Measurements from ENCODE around the gene HDAC4.

HDAC4 gene

DNA sequence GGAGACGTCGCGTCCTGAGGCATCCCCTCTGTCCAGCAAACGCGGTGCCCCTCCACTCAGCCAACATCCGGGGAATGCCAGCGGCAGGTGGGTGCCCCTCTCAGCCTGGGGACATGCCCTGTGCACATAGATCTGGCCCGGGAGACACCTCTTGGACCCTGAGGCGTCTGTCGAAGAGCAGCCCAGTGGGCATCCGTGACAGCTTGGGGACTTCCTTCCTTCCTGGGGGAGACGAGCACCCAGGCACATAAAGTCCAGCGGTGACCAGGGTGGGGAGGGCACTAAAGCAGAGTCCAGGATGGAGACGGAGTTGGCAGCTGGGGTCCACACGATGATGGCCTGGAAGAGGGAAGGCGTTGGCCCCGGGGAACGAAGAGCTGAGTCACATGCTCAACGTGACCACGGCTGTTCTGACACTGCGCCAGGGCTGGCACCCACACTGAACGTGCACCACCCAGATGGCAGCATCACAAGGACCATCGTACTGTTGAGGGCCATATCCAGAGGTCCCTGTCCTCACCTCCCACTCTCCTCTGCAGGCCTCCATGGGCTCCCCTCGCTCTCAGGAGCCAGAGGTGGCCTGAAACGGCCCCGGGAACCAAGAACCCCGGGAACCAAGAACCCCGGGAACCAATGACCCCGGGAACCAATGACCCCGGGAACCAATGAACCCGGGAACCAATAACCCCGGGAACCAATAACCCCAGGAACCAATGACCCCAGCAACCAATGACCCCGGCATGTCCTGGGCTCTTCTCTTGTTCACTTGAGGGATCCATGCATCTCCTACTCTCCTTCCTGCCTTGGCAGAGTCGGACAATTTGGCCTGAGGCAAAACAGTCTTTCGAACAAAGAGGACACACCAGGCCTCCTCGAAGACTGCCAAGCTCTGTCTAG is 22.6 kb downstream of the HDAC4 start:
- H3K27me3 ChIP-seq (ENCODE audit: insufficient read depth, low read length), result no peaks in the 10 kb centered on the region
- H3K36me3 ChIP-seq (ENCODE audit: insufficient read depth, low read depth, low read length), result peaks cover 4% of the 10 kb centered on the region; the same call in 1 of the 2 replicates
- no peak overlapping the region for H3K9ac ChIP-seq (ENCODE audit: low read depth, low read length)
- no peak overlapping the region for H3K27ac ChIP-seq (ENCODE audit: low read length)
- H3K9me3 ChIP-seq (ENCODE audit: insufficient read depth, low read depth, low read length), result no peaks in the 10 kb centered on the region
- H3K4me3 ChIP-seq (ENCODE audit: low read length), result no peak overlapping the region
- H3K4me1 ChIP-seq (ENCODE audit: insufficient read depth, low read length), result peaks cover 22% of the 10 kb centered on the region

DNA sequence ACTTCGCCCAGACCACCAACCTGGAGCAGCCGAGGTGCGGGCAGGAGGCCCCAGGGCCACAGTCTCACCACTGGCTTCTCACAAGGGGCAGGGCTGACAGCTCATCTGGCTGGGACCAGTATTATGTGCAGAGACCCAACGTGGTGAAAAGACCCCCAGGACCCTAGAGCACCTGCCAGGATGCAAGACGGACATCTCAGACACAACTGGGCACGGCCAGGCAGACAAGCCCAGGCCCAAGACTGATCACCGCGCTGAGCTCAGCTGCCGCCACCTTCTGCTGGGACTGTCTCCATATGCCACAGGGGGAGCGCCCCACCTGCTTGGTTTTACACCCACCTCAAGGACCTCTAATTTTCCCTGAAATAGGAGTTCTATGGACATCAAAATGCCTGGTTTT is 23.2 kb downstream of the HDAC4 start:
- Histone ChIP-seq H3K36me3 (ENCODE audit: insufficient read depth, low read depth, low read length) (peaks cover 4% of the 10 kb centered on the region; the same call in 1 of the 2 replicates), H3K4me1 (ENCODE audit: insufficient read depth, low read length) (peaks cover 22% of the 10 kb centered on the region), H3K9ac (ENCODE audit: low read depth, low read length) (no peak overlapping the region)

DNA sequence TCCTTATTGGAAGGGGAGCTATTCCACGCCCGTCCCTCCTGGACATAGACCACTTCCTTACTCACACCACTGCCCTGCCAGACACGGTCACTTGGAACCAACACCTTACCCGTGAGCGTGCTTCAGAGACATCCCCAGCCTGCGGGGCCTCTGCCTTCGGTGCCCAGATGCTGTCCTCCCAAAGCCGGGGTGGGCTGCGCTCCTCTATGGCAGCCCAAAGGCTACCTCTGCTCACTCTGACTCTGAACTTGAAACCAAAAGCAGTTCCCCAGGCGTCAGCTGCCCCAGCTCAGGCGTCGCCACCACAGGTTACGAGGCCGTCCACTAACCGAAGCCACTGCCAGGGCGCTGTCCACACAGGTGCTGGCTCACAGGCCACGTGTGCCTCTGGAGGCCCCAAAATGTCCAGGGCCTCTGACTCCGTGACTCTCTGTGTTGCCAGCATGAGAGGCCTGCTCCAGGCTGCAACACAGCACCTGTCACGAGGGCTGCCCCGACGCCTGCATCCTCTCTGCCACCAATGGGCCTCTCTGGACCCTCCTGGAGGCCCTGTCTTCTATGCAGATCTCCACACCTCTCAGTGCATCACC is 23.8 kb downstream of the HDAC4 start:
- Histone ChIP-seq H3K9me3 (ENCODE audit: insufficient read depth, low read depth, low read length) (no peaks in the 10 kb centered on the region), H3K9ac (ENCODE audit: low read depth, low read length) (no peak overlapping the region), H3K27me3 (ENCODE audit: insufficient read depth, low read length) (no peaks in the 10 kb centered on the region), H3K27ac (ENCODE audit: low read length) (no peak overlapping the region), H3K4me1 (ENCODE audit: insufficient read depth, low read length) (peaks cover 18% of the 10 kb centered on the region), H3K36me3 (ENCODE audit: insufficient read depth, low read depth, low read length) (peaks cover 4% of the 10 kb centered on the region; the same call in 1 of the 2 replicates), H3K4me3 (ENCODE audit: low read length) (no peak overlapping the region)

More for the DNA sequence above, 23.2 kb downstream of the HDAC4 start:
- Histone ChIP-seq H3K9me3 (ENCODE audit: insufficient read depth, low read depth, low read length) (no peaks in the 10 kb centered on the region), H3K4me3 (ENCODE audit: low read length) (no peak overlapping the region), H3K27me3 (ENCODE audit: insufficient read depth, low read length) (no peaks in the 10 kb centered on the region), H3K27ac (ENCODE audit: low read length) (no peak overlapping the region)

- no peaks in the 10 kb centered on the region for H3K9me3 ChIP-seq (ENCODE audit: insufficient read depth, low read depth, low read length)
- no peak overlapping the region for H3K27ac ChIP-seq (ENCODE audit: low read length)
- peaks cover 4% of the 10 kb centered on the region; the same call in 1 of the 2 replicates for H3K36me3 ChIP-seq (ENCODE audit: insufficient read depth, low read depth, low read length)
- peaks cover 11% of the 10 kb centered on the region for H3K4me1 ChIP-seq (ENCODE audit: insufficient read depth, low read length)
- no peaks in the 10 kb centered on the region for H3K27me3 ChIP-seq (ENCODE audit: insufficient read depth, low read length)
- H3K4me3 ChIP-seq (ENCODE audit: low read length), result no peak overlapping the region
- no peak overlapping the region for H3K9ac ChIP-seq (ENCODE audit: low read depth, low read length)
Observed at GRCh38 chr2:239376351-239376750, 24.5 kb downstream of the HDAC4 start.

DNA sequence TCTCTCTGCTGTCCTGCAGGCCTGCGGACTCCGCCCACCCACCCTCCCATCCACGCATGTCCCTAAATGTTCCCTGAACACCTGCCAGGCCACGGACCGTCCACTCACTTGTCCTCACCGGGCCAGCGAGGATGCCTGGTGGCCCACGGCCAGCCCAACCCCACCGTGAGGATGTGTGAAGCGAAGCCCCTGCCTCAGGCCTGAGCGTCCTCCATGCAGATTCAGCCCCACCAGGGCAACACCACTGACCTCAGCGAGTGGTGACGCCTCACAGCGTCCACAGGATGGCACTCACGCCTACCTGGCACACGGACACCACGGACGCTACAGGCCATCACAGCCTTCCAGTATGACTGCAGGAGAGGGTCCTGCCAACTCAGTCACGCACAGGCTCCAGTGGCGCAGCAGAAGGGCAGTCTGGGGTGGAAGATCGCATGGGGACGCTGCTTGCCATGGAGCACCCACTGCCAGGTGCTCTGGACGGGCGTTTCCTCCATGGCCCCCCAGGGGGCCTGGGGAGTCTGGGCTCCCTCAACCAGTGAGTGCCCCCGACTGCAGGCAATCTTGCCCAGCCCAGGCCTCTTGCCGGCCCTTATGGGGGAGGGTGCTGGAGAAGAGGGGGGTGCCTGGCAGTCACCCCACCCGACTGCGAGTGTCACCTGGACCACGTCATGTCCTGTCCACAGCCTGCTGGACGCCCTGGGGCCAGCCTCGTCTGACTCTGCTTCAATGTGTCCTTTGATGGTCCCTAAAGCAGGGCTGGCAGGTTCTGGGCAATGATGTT is 25.4 kb downstream of the HDAC4 start:
- Histone ChIP-seq H3K9me3 (ENCODE audit: insufficient read depth, low read depth, low read length) (no peaks in the 10 kb centered on the region), H3K4me3 (ENCODE audit: low read length) (no peak overlapping the region), H3K9ac (ENCODE audit: low read depth, low read length) (no peak overlapping the region), H3K36me3 (ENCODE audit: insufficient read depth, low read depth, low read length) (peaks cover 4% of the 10 kb centered on the region; the same call in 1 of the 2 replicates), H3K27ac (ENCODE audit: low read length) (no peak overlapping the region), H3K4me1 (ENCODE audit: insufficient read depth, low read length) (peaks cover 2% of the 10 kb centered on the region; the same call in 1 of the 2 replicates), H3K27me3 (ENCODE audit: insufficient read depth, low read length) (no peaks in the 10 kb centered on the region)

DNA sequence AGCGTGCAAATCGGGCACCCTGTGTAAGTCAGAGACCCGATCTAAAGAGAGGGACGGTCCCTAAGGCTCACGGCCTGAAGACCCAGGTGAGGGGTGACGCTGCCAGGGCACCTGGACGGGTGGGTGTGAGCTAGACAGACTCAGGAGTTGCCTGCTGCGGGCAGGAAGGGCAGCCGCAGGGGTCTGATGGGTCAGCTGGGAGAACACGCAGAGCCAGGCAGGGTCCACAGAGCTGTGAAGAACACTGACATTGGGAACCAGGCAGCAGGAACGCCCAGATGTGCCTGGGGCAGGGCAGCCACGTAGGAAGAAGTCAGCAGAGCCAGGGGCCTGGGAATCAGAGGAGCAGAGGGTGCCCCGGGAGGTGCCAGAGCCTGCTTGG is 25.9 kb downstream of the HDAC4 start:
- Histone ChIP-seq H3K9ac (ENCODE audit: low read depth, low read length) (no peak overlapping the region), H3K27me3 (ENCODE audit: insufficient read depth, low read length) (no peaks in the 10 kb centered on the region), H3K4me1 (ENCODE audit: insufficient read depth, low read length) (no peaks in the 10 kb centered on the region), H3K4me3 (ENCODE audit: low read length) (no peak overlapping the region), H3K36me3 (ENCODE audit: insufficient read depth, low read depth, low read length) (peaks cover 4% of the 10 kb centered on the region; the same call in 1 of the 2 replicates), H3K9me3 (ENCODE audit: insufficient read depth, low read depth, low read length) (no peaks in the 10 kb centered on the region), H3K27ac (ENCODE audit: low read length) (no peak overlapping the region)

DNA sequence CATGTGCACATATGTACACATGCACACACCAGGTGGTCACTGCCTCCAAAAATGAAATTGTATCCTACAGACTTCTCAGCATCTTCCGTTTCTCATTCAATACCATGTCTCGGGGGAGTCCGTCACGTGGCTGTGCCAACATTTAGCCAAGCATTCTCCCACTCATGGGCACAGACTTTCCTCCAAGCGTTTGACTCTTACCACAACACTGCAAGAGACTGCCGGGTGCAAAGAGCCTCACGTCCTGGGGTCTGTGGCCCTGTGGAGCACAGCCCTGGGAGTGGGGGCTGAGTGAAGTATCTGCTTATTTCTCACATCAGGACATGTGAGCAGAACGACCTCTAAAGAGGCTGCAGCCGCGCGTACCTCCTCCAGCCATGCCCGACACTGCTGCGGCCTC is 28.0 kb downstream of the HDAC4 start:
- H3K9me3 ChIP-seq (ENCODE audit: insufficient read depth, low read depth, low read length), result no peaks in the 10 kb centered on the region
- no peaks in the 10 kb centered on the region for H3K27me3 ChIP-seq (ENCODE audit: insufficient read depth, low read length)
- H3K9ac ChIP-seq (ENCODE audit: low read depth, low read length), result no peak overlapping the region
- H3K36me3 ChIP-seq (ENCODE audit: insufficient read depth, low read depth, low read length), result peaks cover 4% of the 10 kb centered on the region; the same call in 1 of the 2 replicates
- H3K4me1 ChIP-seq (ENCODE audit: insufficient read depth, low read length), result no peaks in the 10 kb centered on the region
- no peak overlapping the region for H3K27ac ChIP-seq (ENCODE audit: low read length)
- H3K4me3 ChIP-seq (ENCODE audit: low read length), result no peak overlapping the region

DNA sequence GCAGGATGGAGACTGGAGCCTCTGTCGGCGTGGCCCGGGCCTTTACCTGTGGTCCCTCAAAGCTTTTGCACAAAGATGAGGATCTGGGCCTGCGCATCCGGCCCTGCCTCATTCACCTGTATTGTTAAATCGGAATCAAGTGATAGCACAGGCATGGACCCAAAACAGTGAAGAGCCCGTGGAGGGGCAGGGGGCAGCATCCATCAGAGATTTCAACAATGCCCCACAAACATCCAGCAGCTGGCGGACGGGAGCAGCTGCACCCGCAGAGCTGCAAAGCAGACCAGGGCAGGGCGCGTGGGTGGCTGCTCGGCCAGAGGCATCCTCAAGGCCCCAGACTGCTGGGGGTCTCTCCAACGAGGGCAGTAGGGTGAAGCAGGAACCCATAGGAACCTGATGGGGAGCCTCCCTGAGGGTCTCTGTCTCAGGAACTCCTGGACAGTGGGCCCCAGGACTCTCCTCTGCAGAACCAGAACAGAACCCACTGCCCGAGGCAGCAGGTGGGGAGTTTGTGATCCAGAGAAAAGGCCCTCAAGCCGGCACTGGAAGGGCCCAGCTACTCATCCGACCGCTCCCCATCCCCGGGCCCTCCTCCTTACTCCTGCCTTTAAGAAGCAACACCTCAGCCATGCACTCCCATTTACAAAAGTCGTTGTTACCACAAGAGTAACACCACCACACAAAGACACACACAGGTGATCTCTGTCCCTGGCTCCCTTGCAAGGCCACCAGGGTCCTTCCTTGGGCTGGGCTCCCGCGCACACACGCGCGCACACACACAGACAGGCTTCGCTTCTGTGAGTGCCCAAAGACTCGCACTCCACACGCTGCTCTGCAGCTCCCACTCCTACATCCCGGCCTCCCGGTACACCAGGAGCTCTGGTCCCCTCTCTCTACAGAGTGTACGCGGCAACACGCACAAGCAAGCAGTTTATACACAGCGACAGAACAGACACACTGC is 28.8 kb downstream of the HDAC4 start:
- H3K36me3 ChIP-seq (ENCODE audit: insufficient read depth, low read depth, low read length), result no peaks in the 10 kb centered on the region; the same call in 1 of the 2 replicates
- H3K9ac ChIP-seq (ENCODE audit: low read depth, low read length), result no peak overlapping the region
- no peaks in the 10 kb centered on the region for H3K9me3 ChIP-seq (ENCODE audit: insufficient read depth, low read depth, low read length)
- no peak overlapping the region for H3K4me3 ChIP-seq (ENCODE audit: low read length)
- no peaks in the 10 kb centered on the region for H3K27me3 ChIP-seq (ENCODE audit: insufficient read depth, low read length)
- H3K27ac ChIP-seq (ENCODE audit: low read length), result no peak overlapping the region
- H3K4me1 ChIP-seq (ENCODE audit: insufficient read depth, low read length), result no peaks in the 10 kb centered on the region

DNA sequence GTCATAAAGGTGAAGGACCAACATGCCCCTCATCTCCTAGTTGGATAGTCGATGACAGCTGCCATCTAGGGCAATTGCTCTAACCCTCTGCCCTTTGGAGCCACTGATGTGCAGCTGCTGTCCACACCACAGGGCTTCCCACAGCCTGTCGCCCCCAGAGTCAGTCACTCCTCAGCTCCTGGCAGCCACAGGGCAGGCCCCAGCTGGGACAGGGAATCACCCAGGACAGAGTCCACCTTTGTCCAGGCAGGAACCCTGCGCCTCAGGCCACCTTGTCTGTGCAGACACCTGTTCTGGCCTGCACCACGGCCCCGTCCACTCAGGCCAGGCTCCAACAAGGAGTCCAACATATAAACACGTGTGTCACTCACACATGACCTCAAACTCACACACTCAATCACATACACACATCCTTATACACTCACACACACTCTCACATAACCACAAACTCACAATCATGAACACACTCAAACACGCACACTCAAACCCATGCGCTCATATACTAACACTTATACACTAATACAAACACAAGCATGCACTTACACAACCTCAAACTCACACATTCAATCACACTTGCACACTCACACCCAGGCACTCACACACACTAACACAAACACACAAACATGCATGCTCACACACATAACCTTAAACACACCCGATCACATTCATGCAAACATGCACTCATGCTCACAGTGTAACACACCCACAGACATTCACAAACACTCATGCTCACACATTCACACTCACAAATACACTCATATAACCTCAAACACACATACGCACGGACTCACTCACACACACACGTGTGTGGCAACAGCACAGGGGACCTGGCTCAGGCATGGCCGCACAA is 29.7 kb downstream of the HDAC4 start:
- no peak overlapping the region for H3K27ac ChIP-seq (ENCODE audit: low read length)
- no peaks in the 10 kb centered on the region for H3K27me3 ChIP-seq (ENCODE audit: insufficient read depth, low read length)
- no peaks in the 10 kb centered on the region for H3K9me3 ChIP-seq (ENCODE audit: insufficient read depth, low read depth, low read length)
- H3K4me3 ChIP-seq (ENCODE audit: low read length), result no peak overlapping the region
- no peaks in the 10 kb centered on the region for H3K4me1 ChIP-seq (ENCODE audit: insufficient read depth, low read length)
- no peak overlapping the region for H3K9ac ChIP-seq (ENCODE audit: low read depth, low read length)
- no peaks in the 10 kb centered on the region; the same call in 1 of the 2 replicates for H3K36me3 ChIP-seq (ENCODE audit: insufficient read depth, low read depth, low read length)

- Histone ChIP-seq H3K36me3 (ENCODE audit: insufficient read depth, low read depth, low read length) (no peaks in the 10 kb centered on the region; the same call in 1 of the 2 replicates), H3K27ac (ENCODE audit: low read length) (no peak overlapping the region), H3K4me3 (ENCODE audit: low read length) (no peak overlapping the region), H3K27me3 (ENCODE audit: insufficient read depth, low read length) (no peaks in the 10 kb centered on the region), H3K4me1 (ENCODE audit: insufficient read depth, low read length) (no peaks in the 10 kb centered on the region), H3K9me3 (ENCODE audit: insufficient read depth, low read depth, low read length) (no peaks in the 10 kb centered on the region), H3K9ac (ENCODE audit: low read depth, low read length) (no peak overlapping the region)
Observed at GRCh38 chr2:239370403-239370802, 30.4 kb downstream of the HDAC4 start.

All from iPS-20b (cell line).